Endodermal cell (in vitro differentiated cells): Measurements from ENCODE around the gene UBQLN4. TPM values are rescaled to one million over a fixed set of nuclear protein-coding genes. Genes with fewer than 3 reads are reported as not detected.
A peak's percentile ranks its signal among the peaks of the same experiment; 100 is the strongest.

Experiments
- DNase-seq: peaks from one replicate; pipeline ENCODE4 v3.0.0-alpha.2; 2017
- H3K27ac ChIP-seq: 2 replicates; pipeline ENCODE4 v1.5.1; 2013; ENCODE audit warnings: mild to moderate bottlenecking, low read depth, low read length, moderate library complexity
- H3K27me3 ChIP-seq: 2 replicates; pipeline ENCODE4 v1.6.1; 2013; ENCODE audit warnings: mild to moderate bottlenecking, low read length, moderate library complexity; ENCODE audit not compliant: insufficient read depth, control insufficient read depth, poor library complexity, severe bottlenecking
- H3K36me3 ChIP-seq: 2 replicates; pipeline ENCODE4 v1.7.0; 2013; ENCODE audit warnings: mild to moderate bottlenecking, low read length, moderate library complexity; ENCODE audit not compliant: control insufficient read depth, insufficient read depth
- H3K4me1 ChIP-seq: one replicate; pipeline ENCODE4 v1.7.0; 2013; ENCODE audit warnings: low read length; ENCODE audit not compliant: control insufficient read depth, insufficient read depth
- H3K4me3 ChIP-seq: 2 replicates; pipeline ENCODE4 v1.5.1; 2013; ENCODE audit warnings: mild to moderate bottlenecking, low read length, moderate library complexity
- H3K9ac ChIP-seq: 2 replicates; pipeline ENCODE4 v1.6.1; 2013; ENCODE audit warnings: mild to moderate bottlenecking, low read length, moderate library complexity; ENCODE audit not compliant: poor library complexity, severe bottlenecking; ENCODE audit errors: extremely low read depth
- H3K9me3 ChIP-seq: 2 replicates; pipeline ENCODE4 v1.6.1; 2013; ENCODE audit warnings: mild to moderate bottlenecking, low read length, moderate library complexity; ENCODE audit not compliant: control insufficient read depth
- H3K27ac Mint-ChIP-seq: 2 replicates; pipeline ENCODE4 v1.8.0; 2020; ENCODE audit warnings: mixed read lengths
- H3K27me3 Mint-ChIP-seq: 2 replicates; pipeline ENCODE4 v1.8.0; 2021; ENCODE audit warnings: mild to moderate bottlenecking, mixed read lengths; ENCODE audit not compliant: insufficient read depth
- H3K36me3 Mint-ChIP-seq: 2 replicates; pipeline ENCODE4 v1.8.0; 2020; ENCODE audit warnings: low read depth, mixed read lengths
- H3K4me1 Mint-ChIP-seq: 2 replicates; pipeline ENCODE4 v1.8.0; 2020; ENCODE audit warnings: mixed read lengths
- H3K4me3 Mint-ChIP-seq: 2 replicates; pipeline ENCODE4 v1.8.0; 2020; ENCODE audit warnings: mild to moderate bottlenecking, moderate library complexity, mixed read lengths
- H3K9me3 Mint-ChIP-seq: 2 replicates; pipeline ENCODE4 v1.8.0; 2020; ENCODE audit warnings: mild to moderate bottlenecking, mixed read lengths
- WGBS, 2 experiments: methylation state at CpG; one replicate each; pipeline versions ENCODE4 v1.1.5 to v1.1.7; 2013; ENCODE audit warnings: missing lambda C conversion rate in 2 of 2, mixed read lengths in 1 of 2; ENCODE audit not compliant: insufficient coverage in 1 of 2, insufficient read length in 1 of 2; 5-methylcytosine and 5-hydroxymethylcytosine counted together
- total RNA-seq, 2 donors: library from RNA; stranded (reverse); fragmentation: NEBNext Ultra II Directional in 1 of 2; extraction: Animal tissue kit (Norgen Biotek cat#: 25700) in 1 of 2; gene quantifications; 2 replicates in 1 of 2; 3 replicates in 1 of 2; pipeline ENCODE4 v1.2.1, GENCODE V29; 2021
- TF ChIP-seq, protein P1 (sequence below): fragments of 200-600 bp; sonication (generic); conservative IDR thresholded peaks from 2 replicates; pipeline ENCODE4 v1.5.0; 2021; ENCODE audit warnings: antibody characterized with exemption, mild to moderate bottlenecking

Gene UBQLN4
- total RNA-seq, 2 donors from 2014 or later: 56.4 to 62.4 TPM

DNA sequence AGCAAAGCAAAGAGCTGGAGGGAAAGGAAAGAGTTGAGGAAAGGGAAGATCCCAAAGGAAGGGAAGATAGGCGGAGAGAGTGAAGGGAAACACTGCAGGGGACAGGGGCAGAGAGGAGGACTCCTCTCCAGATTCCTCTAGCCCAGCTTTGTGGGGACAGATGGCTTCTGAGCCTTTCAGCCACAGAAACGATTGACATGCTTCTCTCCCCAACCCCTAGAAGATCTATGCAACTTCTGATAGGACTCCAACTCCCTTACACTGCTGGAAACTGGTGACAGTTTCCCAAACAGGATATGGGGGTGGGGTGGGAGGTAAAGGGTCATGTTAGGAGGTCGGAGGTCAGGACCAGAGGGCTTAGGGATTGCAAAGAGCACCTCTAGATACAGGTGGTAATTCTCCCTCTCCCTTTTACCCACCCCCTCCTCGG is 22.2 kb upstream of the UBQLN4 start:
- Histone ChIP-seq H3K36me3 (peaks cover 66% of the 10 kb centered on the region), H3K4me3 (no peak overlapping the region), H3K9ac (no peak overlapping the region), H3K9me3 (no peaks in the 10 kb centered on the region), H3K4me1 (peaks cover 26% of the 10 kb centered on the region), H3K27ac (peak overlapping the region; percentile 69), H3K27me3 (no peaks in the 10 kb centered on the region)
- peak overlapping the region; percentile 99 for H3K4me3 Mint-ChIP-seq
- no peaks in the 10 kb centered on the region for H3K27me3 Mint-ChIP-seq
- H3K9me3 Mint-ChIP-seq: no peaks in the 10 kb centered on the region
- H3K27ac Mint-ChIP-seq: peak overlapping the region; percentile 75
- peak; percentile 49 for DNase-seq
- TF ChIP-seq, protein P1, sequence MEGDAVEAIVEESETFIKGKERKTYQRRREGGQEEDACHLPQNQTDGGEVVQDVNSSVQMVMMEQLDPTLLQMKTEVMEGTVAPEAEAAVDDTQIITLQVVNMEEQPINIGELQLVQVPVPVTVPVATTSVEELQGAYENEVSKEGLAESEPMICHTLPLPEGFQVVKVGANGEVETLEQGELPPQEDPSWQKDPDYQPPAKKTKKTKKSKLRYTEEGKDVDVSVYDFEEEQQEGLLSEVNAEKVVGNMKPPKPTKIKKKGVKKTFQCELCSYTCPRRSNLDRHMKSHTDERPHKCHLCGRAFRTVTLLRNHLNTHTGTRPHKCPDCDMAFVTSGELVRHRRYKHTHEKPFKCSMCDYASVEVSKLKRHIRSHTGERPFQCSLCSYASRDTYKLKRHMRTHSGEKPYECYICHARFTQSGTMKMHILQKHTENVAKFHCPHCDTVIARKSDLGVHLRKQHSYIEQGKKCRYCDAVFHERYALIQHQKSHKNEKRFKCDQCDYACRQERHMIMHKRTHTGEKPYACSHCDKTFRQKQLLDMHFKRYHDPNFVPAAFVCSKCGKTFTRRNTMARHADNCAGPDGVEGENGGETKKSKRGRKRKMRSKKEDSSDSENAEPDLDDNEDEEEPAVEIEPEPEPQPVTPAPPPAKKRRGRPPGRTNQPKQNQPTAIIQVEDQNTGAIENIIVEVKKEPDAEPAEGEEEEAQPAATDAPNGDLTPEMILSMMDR: no peak
- 64 to 86% methylated on average over 1 to 3 of the region's 4 CpGs for WGBS, 2 experiments
- peaks cover 74% of the 10 kb centered on the region for H3K4me1 Mint-ChIP-seq
- peaks cover 49% of the 10 kb centered on the region for H3K36me3 Mint-ChIP-seq

DNA sequence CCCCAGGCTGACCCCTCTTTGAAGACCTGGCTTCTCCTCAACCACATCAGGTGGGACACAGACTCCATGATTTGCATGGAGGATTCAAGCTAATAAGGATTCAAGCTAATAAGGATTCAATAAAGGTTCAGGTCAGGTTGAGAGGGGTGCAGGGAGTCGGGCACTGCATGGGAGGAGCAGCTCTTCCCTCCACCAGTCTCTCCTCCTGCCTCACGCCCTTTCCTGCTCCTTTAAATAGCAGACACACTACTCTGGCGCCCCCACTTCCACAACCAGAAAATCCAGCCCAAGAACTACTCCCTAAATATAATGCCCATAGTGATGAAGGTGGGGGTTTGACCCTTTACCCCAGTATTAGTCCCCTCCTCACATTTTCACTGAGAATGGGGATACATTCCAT is 21.6 kb upstream of the UBQLN4 start:
- peaks cover 66% of the 10 kb centered on the region for H3K36me3 ChIP-seq
- Mint-ChIP-seq H3K27me3 (no peaks in the 10 kb centered on the region), H3K36me3 (peaks cover 52% of the 10 kb centered on the region), H3K27ac (peak overlapping the region; percentile 75), H3K4me1 (peaks cover 74% of the 10 kb centered on the region), H3K4me3 (peak overlapping the region; percentile 99), H3K9me3 (no peaks in the 10 kb centered on the region)
- H3K9ac ChIP-seq: no peak overlapping the region
- peaks cover 26% of the 10 kb centered on the region for H3K4me1 ChIP-seq
- H3K27ac ChIP-seq: peak overlapping the region; percentile 74
- H3K27me3 ChIP-seq: no peaks in the 10 kb centered on the region
- peak; percentile 65 for DNase-seq
- no peaks in the 10 kb centered on the region for H3K9me3 ChIP-seq
- H3K4me3 ChIP-seq: no peak overlapping the region
- 64% methylated on average over 3 of the region's 3 CpGs; no CpG with 5 or more reads in 1 of the 2 experiments for WGBS, 2 experiments
- TF ChIP-seq, protein P1: no peak

DNA sequence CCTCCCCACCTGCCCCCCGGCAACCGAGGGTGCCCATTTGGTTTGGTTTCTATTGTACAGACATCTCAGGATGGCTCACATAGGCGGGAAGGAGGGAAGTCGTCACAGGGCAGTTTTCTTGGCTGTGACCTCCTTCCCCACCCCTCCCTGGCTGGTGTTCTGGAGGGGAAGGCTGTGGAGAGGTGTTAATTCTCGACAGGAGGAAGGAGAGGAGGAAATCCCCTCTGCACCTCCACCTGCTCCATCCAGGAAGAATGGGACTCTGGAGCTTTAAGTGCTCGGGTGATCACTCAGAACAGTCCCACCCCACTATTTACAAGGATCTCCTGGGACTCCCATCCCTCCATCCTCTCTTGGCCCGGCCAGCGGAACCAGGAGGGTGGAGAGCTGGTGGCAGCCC is 21.1 kb upstream of the UBQLN4 start:
- H3K9ac ChIP-seq: no peak overlapping the region
- no peaks in the 10 kb centered on the region for H3K27me3 Mint-ChIP-seq
- H3K9me3 Mint-ChIP-seq: no peaks in the 10 kb centered on the region
- H3K27me3 ChIP-seq: no peaks in the 10 kb centered on the region
- H3K4me3 Mint-ChIP-seq: peak overlapping the region; percentile 25
- peaks cover 26% of the 10 kb centered on the region for H3K4me1 ChIP-seq
- H3K36me3 ChIP-seq: peaks cover 63% of the 10 kb centered on the region
- DNase-seq: peak; percentile 72
- peaks cover 70% of the 10 kb centered on the region for H3K4me1 Mint-ChIP-seq
- peak overlapping the region; percentile 69 for H3K27ac Mint-ChIP-seq
- 56% methylated on average over 5 of the region's 8 CpGs; no CpG with 5 or more reads in 1 of the 2 experiments for WGBS, 2 experiments
- TF ChIP-seq, protein P1: no peak
- H3K36me3 Mint-ChIP-seq: peaks cover 52% of the 10 kb centered on the region
- no peak overlapping the region for H3K4me3 ChIP-seq
- peak overlapping the region; percentile 74 for H3K27ac ChIP-seq
- no peaks in the 10 kb centered on the region for H3K9me3 ChIP-seq
